DMS153 treated with DMSO at 0.1 percent for 48 hours (cell line): ENCODE measurements around the gene FAM111A.

Experiments
- DNase-seq: peaks from one replicate; lab custom pipeline; 2025; ENCODE audit not compliant: unreplicated experiment; lab: John Stamatoyannopoulos, UW

The FAM111A gene

GRCh38 chr11:59141673-59142460, 789 bp upstream of the FAM111A start:
- DNase-seq, result no peak

DNA sequence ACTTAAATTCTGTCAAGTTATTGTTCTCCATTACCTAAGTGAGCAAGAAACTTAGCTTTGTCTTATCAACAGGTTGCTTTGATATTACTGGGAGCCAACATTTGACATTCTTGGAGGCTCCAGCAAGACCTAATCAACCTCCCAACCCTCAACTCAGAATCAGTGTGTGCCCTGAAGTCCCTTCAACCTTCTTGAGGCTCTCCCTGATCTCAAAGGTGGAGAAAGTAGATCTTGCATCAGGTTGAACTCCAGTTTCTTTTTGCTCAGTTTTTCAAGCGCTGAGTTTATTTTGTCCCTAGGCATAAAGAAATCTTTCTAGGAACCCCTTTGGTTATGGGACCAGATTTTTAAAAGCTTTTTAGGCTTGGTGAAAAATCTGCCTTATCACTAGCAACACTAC, 1.4 kb downstream of the FAM111A start:
- DNase-seq, result no peak

GRCh38 chr11:59144579-59145345, 2.1 kb downstream of the FAM111A start:
- DNase-seq, result peak; percentile 93

- no peak for DNase-seq
Measured at GRCh38 chr11:59145534-59145933, 2.9 kb downstream of the FAM111A start.

GRCh38 chr11:59151761-59152160, 9.1 kb downstream of the FAM111A start:
- no peak for DNase-seq

DNA sequence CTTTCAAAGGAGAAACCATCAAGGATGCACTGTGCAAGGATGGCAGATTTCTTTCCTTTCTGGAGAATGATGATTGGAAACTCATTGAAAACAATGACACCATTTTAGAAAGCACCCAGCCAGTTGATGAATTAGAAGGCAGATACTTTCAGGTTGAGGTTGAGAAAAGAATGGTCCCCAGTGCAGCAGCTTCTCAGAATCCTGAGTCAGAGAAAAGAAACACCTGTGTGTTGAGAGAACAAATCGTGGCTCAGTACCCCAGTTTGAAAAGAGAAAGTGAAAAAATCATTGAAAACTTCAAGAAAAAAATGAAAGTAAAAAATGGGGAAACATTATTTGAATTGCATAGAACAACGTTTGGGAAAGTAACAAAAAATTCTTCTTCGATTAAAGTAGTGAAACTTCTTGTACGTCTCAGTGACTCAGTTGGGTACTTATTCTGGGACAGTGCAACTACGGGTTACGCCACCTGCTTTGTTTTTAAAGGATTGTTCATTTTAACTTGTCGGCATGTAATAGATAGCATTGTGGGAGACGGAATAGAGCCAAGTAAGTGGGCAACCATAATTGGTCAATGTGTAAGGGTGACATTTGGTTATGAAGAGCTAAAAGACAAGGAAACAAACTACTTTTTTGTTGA, 9.8 kb downstream of the FAM111A start:
- no peak for DNase-seq

DNA sequence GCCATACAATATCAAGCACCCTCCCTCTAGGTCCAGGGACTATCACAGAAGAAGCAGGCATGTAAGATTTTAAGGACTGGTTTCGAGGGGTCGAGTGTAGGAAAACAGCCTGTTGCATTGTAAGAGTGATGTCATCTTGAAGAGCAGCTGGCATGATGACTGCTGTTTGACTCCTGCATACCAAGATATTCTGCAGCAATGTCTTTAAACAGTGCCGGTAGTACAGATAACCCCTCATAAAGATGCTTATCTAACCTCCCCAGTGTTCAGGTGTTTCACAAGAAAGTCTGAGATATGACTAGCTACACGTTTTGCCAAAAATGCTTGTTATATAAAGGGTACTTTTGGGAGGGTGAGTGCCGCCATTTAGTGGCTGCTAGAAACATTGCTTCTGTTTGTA, 12.0 kb downstream of the FAM111A start:
- DNase-seq, result no peak

GRCh38 chr11:59157433-59157832, 14.8 kb downstream of the FAM111A start:
- DNase-seq, result no peak

DNA sequence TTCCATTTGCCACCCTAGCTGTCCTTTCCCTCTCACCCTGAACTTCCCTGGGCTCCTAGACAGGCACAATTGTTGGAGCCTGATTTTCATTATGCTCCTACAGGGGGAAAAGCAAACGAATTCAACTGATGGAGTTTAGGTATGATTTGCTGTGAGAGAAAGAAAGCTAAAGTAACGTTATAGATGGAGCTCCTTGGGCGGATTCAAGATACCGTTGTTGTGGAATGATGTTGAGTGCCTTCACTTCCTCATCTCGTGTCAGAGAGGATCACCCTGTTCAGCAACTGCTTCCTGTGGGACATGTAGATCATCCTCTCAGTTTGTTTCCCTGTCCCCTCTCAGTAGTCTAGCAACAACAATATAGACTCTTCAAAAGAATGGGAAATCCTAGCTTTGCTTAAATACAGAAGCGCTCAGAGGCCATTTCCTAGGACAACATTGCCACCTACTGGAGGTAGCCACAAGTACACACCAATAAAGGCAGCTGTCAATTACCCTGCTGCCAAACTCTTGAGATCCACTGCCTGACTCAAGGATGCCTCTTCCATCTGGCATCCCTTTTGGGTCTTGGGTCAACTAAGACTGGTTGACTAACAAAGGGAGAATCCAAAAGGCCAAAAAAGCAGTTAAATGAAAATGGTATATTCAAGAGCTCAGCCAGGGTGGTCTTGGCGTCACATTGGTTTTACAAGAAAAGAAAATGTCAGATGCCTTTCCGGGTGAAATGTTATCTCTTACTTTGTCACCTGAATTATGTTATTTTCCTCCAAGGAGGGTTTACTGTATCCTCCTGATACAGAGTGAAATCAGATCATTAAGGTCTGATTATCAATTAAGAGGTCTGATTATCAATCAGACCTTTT, 15.8 kb downstream of the FAM111A start:
- DNase-seq, result peak; percentile 58

- no peak for DNase-seq
Measured at GRCh38 chr11:59164028-59164427, 21.4 kb downstream of the FAM111A start.

- DNase-seq, result peak; percentile 85
Measured at GRCh38 chr11:59171508-59172322, 29.1 kb downstream of the FAM111A start, which contains the start of gene DTX4. Gene DTX4, plus strand, starts transcription at chr11:59172132. Its CDS starts 464 bp downstream, at chr11:59172596.

DNA sequence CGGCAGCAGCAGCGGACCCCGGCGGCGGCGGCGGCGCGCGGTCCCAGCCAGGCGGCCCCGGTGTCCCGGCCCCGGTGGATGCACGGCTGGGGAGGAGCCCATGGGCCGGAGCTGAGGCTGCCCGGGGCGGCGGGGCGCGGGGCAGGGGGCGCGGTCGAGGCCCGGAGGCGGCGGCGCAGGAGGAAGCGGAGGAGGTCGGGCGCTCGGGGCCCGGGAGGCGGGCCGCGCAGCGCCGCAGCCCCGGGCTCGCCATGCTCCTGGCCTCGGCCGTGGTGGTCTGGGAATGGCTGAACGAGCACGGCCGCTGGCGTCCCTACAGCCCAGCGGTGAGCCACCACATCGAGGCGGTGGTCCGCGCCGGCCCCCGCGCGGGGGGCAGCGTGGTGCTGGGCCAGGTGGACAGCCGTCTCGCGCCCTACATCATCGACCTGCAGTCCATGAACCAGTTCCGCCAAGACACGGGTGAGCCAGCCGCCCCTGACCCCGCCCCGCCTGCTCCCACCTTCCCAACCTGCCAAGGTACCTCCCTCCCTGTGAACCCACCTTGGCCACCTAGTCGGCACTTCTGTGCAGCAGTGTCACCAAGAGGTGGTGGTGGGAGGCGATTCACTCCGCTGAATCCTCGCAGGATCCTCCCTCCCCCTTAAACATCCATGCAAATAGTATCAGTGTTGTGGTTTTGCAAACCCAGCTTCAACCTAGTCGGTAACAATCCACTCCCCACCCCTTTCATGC, 29.9 kb downstream of the FAM111A start:
- DNase-seq, result no peak

DNA sequence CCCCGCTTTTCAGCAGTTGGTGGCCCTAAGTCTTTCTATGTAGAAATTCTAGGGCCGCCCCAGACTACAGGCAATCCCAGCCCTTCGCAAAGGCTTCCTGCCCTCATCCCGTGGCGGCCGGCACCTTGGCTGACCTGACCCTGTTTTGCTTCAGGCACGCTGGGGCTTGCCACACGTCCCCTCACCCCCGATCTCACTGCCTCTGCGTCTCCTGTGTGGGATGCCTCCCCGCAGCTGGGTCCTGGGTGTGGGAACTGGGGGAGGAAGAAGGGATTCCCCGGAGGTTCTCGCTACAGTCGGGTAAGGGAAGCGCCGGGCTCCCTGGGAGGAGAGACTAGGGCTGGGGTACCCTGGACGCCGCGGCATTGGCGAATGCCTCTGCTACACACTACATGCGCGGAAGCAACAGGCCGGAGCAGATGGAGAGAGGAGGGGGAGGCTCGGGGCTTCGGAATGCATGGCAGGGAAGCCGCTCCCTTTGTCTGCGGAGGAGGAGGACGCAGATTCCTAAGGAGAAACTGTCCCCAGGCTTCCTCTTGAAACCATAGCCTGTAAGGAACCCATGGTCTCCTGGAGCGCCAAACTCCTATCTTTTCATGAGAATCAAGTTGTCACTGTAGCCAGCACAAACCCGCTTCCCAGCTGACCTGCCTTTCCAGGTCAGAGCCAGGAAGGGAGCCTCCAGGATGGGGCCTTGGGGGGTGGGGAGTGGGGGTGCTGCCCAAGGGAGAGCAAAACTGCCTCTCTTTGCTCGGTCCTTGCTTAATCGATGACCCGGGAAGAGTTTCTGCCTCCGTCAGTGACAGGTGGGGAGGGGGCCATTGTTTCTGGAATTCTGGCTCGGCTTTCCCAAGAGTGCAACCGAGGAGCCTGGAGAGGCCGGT, 30.7 kb downstream of the FAM111A start:
- DNase-seq, result no peak

- DNase-seq, result no peak
Measured at GRCh38 chr11:59173964-59174663, 31.5 kb downstream of the FAM111A start.

DNA sequence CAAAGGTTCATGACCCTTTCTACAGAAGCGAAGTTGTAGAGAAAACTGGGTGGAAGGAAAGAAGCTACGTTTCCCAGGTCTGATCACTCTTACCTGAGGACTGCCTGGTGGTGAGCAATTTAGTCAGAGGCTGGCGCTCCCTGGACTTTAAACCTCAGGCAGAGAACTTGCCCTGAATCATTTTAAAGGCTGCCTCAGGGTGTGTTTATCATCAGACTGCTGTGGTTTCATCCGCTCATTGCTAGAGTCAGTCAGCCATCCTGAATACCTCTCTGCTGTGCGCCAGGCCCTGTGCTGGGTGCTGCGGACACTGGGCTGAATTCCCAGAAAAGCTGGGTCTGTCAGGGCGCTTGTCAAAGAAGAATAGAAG, 32.0 kb downstream of the FAM111A start:
- no peak for DNase-seq

GRCh38 chr11:59175091-59175501, 32.4 kb downstream of the FAM111A start:
- DNase-seq, result no peak

DNA sequence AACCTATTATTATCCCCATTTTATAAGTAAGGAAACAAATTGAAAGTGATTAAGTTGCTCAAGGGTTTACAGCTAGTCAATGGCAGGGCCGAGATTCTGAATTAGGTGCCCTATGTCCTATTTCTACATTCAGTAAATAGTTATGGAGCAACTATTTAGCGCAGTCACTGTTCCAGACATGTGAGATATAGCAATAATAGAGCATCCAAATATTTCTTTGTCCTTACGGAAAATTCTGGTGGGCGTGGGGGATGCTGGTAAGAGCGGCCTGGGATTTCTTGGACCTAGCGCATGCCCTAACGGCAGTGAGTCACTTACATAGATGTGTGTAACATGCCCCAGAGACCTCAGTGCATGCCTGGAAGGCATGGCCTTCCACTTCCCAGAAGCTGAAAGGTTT, 33.7 kb downstream of the FAM111A start:
- DNase-seq, result no peak

GRCh38 chr11:59178402-59178801, 35.7 kb downstream of the FAM111A start:
- DNase-seq, result no peak
